Astrocyte (in vitro differentiated cells and primary cell): ENCODE results near the gene MTF1. TPM values are rescaled to one million over a fixed set of nuclear protein-coding genes. Genes with fewer than 3 reads are reported as not detected.

ENCODE experiments used
- DNase-seq: peaks from one replicate; pipeline ENCODE4 v3.0.0-alpha.2; 2010; ENCODE audit warnings: low read depth
- FAIRE-seq: peaks from 2 replicates; lab custom pipeline; 2011; peaks lifted over from hg19 to GRCh38; lab: Jason Lieb, UNC
- H2AFZ ChIP-seq: 2 replicates; pipeline ENCODE4 v1.6.0; 2012; ENCODE audit warnings: low read depth, low read length, inconsistent platforms
- H3K27ac ChIP-seq: 2 replicates; pipeline ENCODE4 v1.5.1; 2011; ENCODE audit warnings: low read depth, low read length, inconsistent platforms
- H3K27me3 ChIP-seq: 2 replicates; pipeline ENCODE4 v1.6.0; 2011; ENCODE audit warnings: low read length, inconsistent platforms; ENCODE audit not compliant: insufficient read depth
- H3K36me3 ChIP-seq: 2 replicates; pipeline ENCODE4 v1.5.1; 2011; ENCODE audit warnings: low read length, inconsistent platforms; ENCODE audit not compliant: insufficient read depth
- H3K4me1 ChIP-seq: 2 replicates; pipeline ENCODE4 v1.5.1; 2011; ENCODE audit warnings: low read length, inconsistent platforms; ENCODE audit not compliant: insufficient read depth
- H3K4me2 ChIP-seq: 2 replicates; pipeline ENCODE4 v1.6.0; 2012; ENCODE audit warnings: low read length, inconsistent platforms
- H3K4me3 ChIP-seq: 2 replicates; pipeline ENCODE4 v1.5.1; 2011; ENCODE audit warnings: low read depth, mild to moderate bottlenecking, low read length, inconsistent platforms; ENCODE audit not compliant: insufficient read depth
- H3K79me2 ChIP-seq: 2 replicates; pipeline ENCODE4 v1.6.0; 2012; ENCODE audit warnings: mild to moderate bottlenecking, low read length, inconsistent platforms; ENCODE audit not compliant: insufficient read depth
- H3K9ac ChIP-seq: 2 replicates; pipeline ENCODE4 v1.6.0; 2012; ENCODE audit warnings: mild to moderate bottlenecking, low read length, inconsistent platforms
- H3K9me3 ChIP-seq: 2 replicates; pipeline ENCODE4 v1.5.1; 2012; ENCODE audit warnings: low read depth, mild to moderate bottlenecking, low read length, inconsistent platforms; ENCODE audit not compliant: insufficient read depth
- H4K20me1 ChIP-seq: 2 replicates; pipeline ENCODE4 v1.6.0; 2012; ENCODE audit warnings: low read length, inconsistent platforms; ENCODE audit not compliant: insufficient read depth
- H3K27ac Mint-ChIP-seq: one replicate; pipeline ENCODE4 v1.8.0; 2021; ENCODE audit warnings: mild to moderate bottlenecking, mixed read lengths; ENCODE audit not compliant: unreplicated experiment
- H3K27me3 Mint-ChIP-seq: one replicate; pipeline ENCODE4 v1.8.0; 2021; ENCODE audit warnings: low read depth, mixed read lengths; ENCODE audit not compliant: unreplicated experiment
- H3K36me3 Mint-ChIP-seq: one replicate; pipeline ENCODE4 v1.8.0; 2021; ENCODE audit warnings: low read depth, mixed read lengths; ENCODE audit not compliant: unreplicated experiment
- H3K4me1 Mint-ChIP-seq: one replicate; pipeline ENCODE4 v1.8.0; 2021; ENCODE audit warnings: low read depth, mixed read lengths; ENCODE audit not compliant: unreplicated experiment
- H3K4me3 Mint-ChIP-seq: one replicate; pipeline ENCODE4 v1.8.0; 2021; ENCODE audit warnings: mild to moderate bottlenecking, moderate library complexity, mixed read lengths; ENCODE audit not compliant: unreplicated experiment
- H3K9me3 Mint-ChIP-seq: one replicate; pipeline ENCODE4 v1.8.0; 2021; ENCODE audit warnings: mild to moderate bottlenecking, mixed read lengths; ENCODE audit not compliant: unreplicated experiment
- CTCF ChIP-seq: IDR thresholded peaks from 2 replicates; pipeline ENCODE4 v1.5.1; 2011; ENCODE audit warnings: low read depth, mild to moderate bottlenecking, inconsistent platforms, low read length, moderate library complexity; ENCODE audit not compliant: insufficient read depth
- EZH2 ChIP-seq: IDR thresholded peaks from 2 replicates; pipeline ENCODE4 v1.6.1; 2012; ENCODE audit warnings: mild to moderate bottlenecking, low read length, inconsistent platforms; ENCODE audit not compliant: insufficient read depth
- total RNA-seq: library from RNA; stranded (reverse); gene quantifications from 2 replicates; pipeline ENCODE4 v1.2.1, GENCODE V29; 2021

MTF1 gene
- total RNA-seq, 1 donor from 2014 or later = 16.7 TPM

GRCh38 chr1:37875833-37876232 is 16.4 kb upstream of the MTF1 start:
- no peak for DNase-seq
- Histone ChIP-seq H4K20me1 (no peaks in the 10 kb centered on the region), H3K27ac (no peak overlapping the region), H3K79me2 (no peaks in the 10 kb centered on the region), H3K9ac (no peak overlapping the region), H3K36me3 (peaks cover 24% of the 10 kb centered on the region), H3K27me3 (no peaks in the 10 kb centered on the region), H3K4me2 (no peak overlapping the region), H3K4me3 (no peak overlapping the region), H2AFZ (no peak overlapping the region), H3K9me3 (no peaks in the 10 kb centered on the region), H3K4me1 (no peaks in the 10 kb centered on the region)
- Mint-ChIP-seq H3K4me3 (no peak overlapping the region), H3K27me3 (no peaks in the 10 kb centered on the region), H3K27ac (no peak overlapping the region), H3K4me1 (no peaks in the 10 kb centered on the region), H3K9me3 (no peaks in the 10 kb centered on the region), H3K36me3 (peaks cover 21% of the 10 kb centered on the region)
- FAIRE-seq = no peak
- peak; percentile 23 for TF ChIP-seq CTCF
- no peak for TF ChIP-seq EZH2

- Histone ChIP-seq H3K36me3 (peaks cover 21% of the 10 kb centered on the region), H3K4me2 (no peak overlapping the region), H4K20me1 (no peaks in the 10 kb centered on the region), H2AFZ (no peak overlapping the region), H3K4me1 (no peaks in the 10 kb centered on the region), H3K4me3 (no peak overlapping the region), H3K27ac (no peak overlapping the region), H3K9me3 (no peaks in the 10 kb centered on the region), H3K27me3 (no peaks in the 10 kb centered on the region), H3K9ac (no peak overlapping the region), H3K79me2 (no peaks in the 10 kb centered on the region)
- FAIRE-seq (no peak), DNase-seq (no peak)
- H3K4me3 Mint-ChIP-seq = no peak overlapping the region
- peaks cover 28% of the 10 kb centered on the region for H3K36me3 Mint-ChIP-seq
- H3K9me3 Mint-ChIP-seq = no peaks in the 10 kb centered on the region
- H3K27me3 Mint-ChIP-seq = no peaks in the 10 kb centered on the region
- no peak overlapping the region for H3K27ac Mint-ChIP-seq
- TF ChIP-seq CTCF (no peak), EZH2 (no peak)
- H3K4me1 Mint-ChIP-seq = peaks cover 3% of the 10 kb centered on the region
Measured at GRCh38 chr1:37872692-37873091, 13.3 kb upstream of the MTF1 start.

GRCh38 chr1:37868466-37868865 is 9.1 kb upstream of the MTF1 start:
- peaks cover 26% of the 10 kb centered on the region for H3K36me3 Mint-ChIP-seq
- Histone ChIP-seq H4K20me1 (no peaks in the 10 kb centered on the region), H3K4me3 (no peak overlapping the region), H3K79me2 (no peaks in the 10 kb centered on the region), H3K4me2 (no peak overlapping the region), H3K27ac (no peak overlapping the region), H3K36me3 (peaks cover 24% of the 10 kb centered on the region), H3K9ac (no peak overlapping the region), H2AFZ (no peak overlapping the region), H3K27me3 (no peaks in the 10 kb centered on the region), H3K9me3 (no peaks in the 10 kb centered on the region), H3K4me1 (peaks cover 8% of the 10 kb centered on the region)
- no peaks in the 10 kb centered on the region for H3K27me3 Mint-ChIP-seq
- no peak for TF ChIP-seq CTCF
- no peak for TF ChIP-seq EZH2
- H3K9me3 Mint-ChIP-seq = no peaks in the 10 kb centered on the region
- DNase-seq (no peak), FAIRE-seq (no peak)
- peak overlapping the region; percentile 9 for H3K27ac Mint-ChIP-seq
- H3K4me3 Mint-ChIP-seq = no peak overlapping the region
- peaks cover 3% of the 10 kb centered on the region for H3K4me1 Mint-ChIP-seq
